ENCODE results near the gene TLE5. TPM values are rescaled to one million over a fixed set of nuclear protein-coding genes. Genes with fewer than 3 reads are reported as not detected.
"Not testable (repeated sequence)": the region's sequence is repeated elsewhere in the genome, so short reads cannot be mapped to it uniquely, and the experiment has no call there.

Gene TLE5
- total and polyA plus RNA-seq, 7 donors, result 390 to 786 (median 552) TPM

GRCh38 chr19:3039125-3039524 lies 23.2 kb downstream of the TLE5 start:
- H3K4me3 ChIP-seq, result no peak overlapping the region
- DNase-seq (no peak), ATAC-seq (no peak)
- peaks cover 15% of the 10 kb centered on the region for H3K4me1 ChIP-seq
- H3K9me3 ChIP-seq, result no peaks in the 10 kb centered on the region
- H3K27me3 ChIP-seq (ENCODE audit: insufficient read depth in 3 of 3, low read length in 2 of 3), result no peaks in the 10 kb centered on the region
- 81 to 91% (median 87%) methylated on average over 5 of the region's 5 CpGs for whole genome bisulfite sequencing, 3 donors
- no peaks in the 10 kb centered on the region for H3K36me3 ChIP-seq (ENCODE audit: insufficient read depth in 1 of 2, low read depth in 1 of 2)
- intact Hi-C loops (cut with DNase I), result no loop called here
- no peak for TF ChIP-seq CTCF (IDR thresholded peaks at IDR 0.05)
- peak overlapping the region; percentile 68 for H3K27ac ChIP-seq

GRCh38 chr19:3038214-3038613 lies 24.1 kb downstream of the TLE5 start:
- Histone ChIP-seq H3K27ac (peak overlapping the region; percentile 93), H3K27me3 (ENCODE audit: insufficient read depth in 3 of 3, low read length in 2 of 3) (no peaks in the 10 kb centered on the region), H3K4me3 (no peak overlapping the region), H3K36me3 (ENCODE audit: insufficient read depth in 1 of 2, low read depth in 1 of 2) (no peaks in the 10 kb centered on the region), H3K9me3 (no peaks in the 10 kb centered on the region), H3K4me1 (peaks cover 15% of the 10 kb centered on the region)
- DNase-seq (no peak), ATAC-seq (no peak)
- no peak for TF ChIP-seq CTCF (IDR thresholded peaks at IDR 0.05)
- WGBS, 3 donors, result 72 to 87% (median 81%) methylated on average over 5 of the region's 5 CpGs
- intact Hi-C loops (cut with DNase I), result no loop called here

GRCh38 chr19:3036977-3037544 lies 25.2 kb downstream of the TLE5 start:
- H3K9me3 ChIP-seq; ATAC-seq; DNase-seq; intact Hi-C loops (cut with DNase I); H3K27me3 ChIP-seq (ENCODE audit: insufficient read depth in 3 of 3, low read length in 2 of 3); H3K36me3 ChIP-seq (ENCODE audit: insufficient read depth in 1 of 2, low read depth in 1 of 2): not testable (repeated sequence)
- peaks cover 15% of the 10 kb centered on the region for H3K4me1 ChIP-seq
- 74 to 81% (median 76%) methylated on average over 14 of the region's 14 CpGs for WGBS, 3 donors
- peak overlapping the region; percentile 93 for H3K27ac ChIP-seq
- peak overlapping the region; percentile 78 for H3K4me3 ChIP-seq

GRCh38 chr19:3036119-3036976 lies 25.9 kb downstream of the TLE5 start:
- peak overlapping the region; percentile 78 for H3K4me3 ChIP-seq
- WGBS, 3 donors, result 1 to 4% (median 1%) methylated on average over 27 to 44 of the region's 44 CpGs
- H3K9me3 ChIP-seq, result no peaks in the 10 kb centered on the region
- intact Hi-C loops (cut with DNase I), result no loop called here
- ATAC-seq (peak; percentile 83 to 89 (median 88)), DNase-seq (peak; percentile 92 to 97)
- TF ChIP-seq CTCF (IDR thresholded peaks at IDR 0.05), result no peak
- H3K27ac ChIP-seq, result peak overlapping the region; percentile 93
- H3K4me1 ChIP-seq, result peaks cover 15% of the 10 kb centered on the region
- H3K27me3 ChIP-seq (ENCODE audit: insufficient read depth in 3 of 3, low read length in 2 of 3), result no peaks in the 10 kb centered on the region
- no peaks in the 10 kb centered on the region for H3K36me3 ChIP-seq (ENCODE audit: insufficient read depth in 1 of 2, low read depth in 1 of 2)

- peak overlapping the region; percentile 78 for H3K4me3 ChIP-seq
- H3K4me1 ChIP-seq, result peaks cover 15% of the 10 kb centered on the region
- DNase-seq, result peak; percentile 97 to 99
- intact Hi-C loops (cut with DNase I), result loop anchor here in 1 of 2 donors (2.0 kb wide), 1 partner anchor 59 kb away; the partner anchor contains the start of gene TLE6
- WGBS, 3 donors, result 0 to 1% (median 0%) methylated on average over 28 to 29 of the region's 29 CpGs
- ATAC-seq, result peak; percentile 93 to 95 (median 94)
- no peaks in the 10 kb centered on the region for H3K27me3 ChIP-seq (ENCODE audit: insufficient read depth in 3 of 3, low read length in 2 of 3)
- TF ChIP-seq CTCF (IDR thresholded peaks at IDR 0.05), result no peak
- H3K27ac ChIP-seq, result peak overlapping the region; percentile 93
- H3K9me3 ChIP-seq, result no peaks in the 10 kb centered on the region
- H3K36me3 ChIP-seq (ENCODE audit: insufficient read depth in 1 of 2, low read depth in 1 of 2), result no peaks in the 10 kb centered on the region
Observed at GRCh38 chr19:3035542-3036118, 26.7 kb downstream of the TLE5 start.

Data from psoas muscle (tissue), 8 donors.